K562 treated with DMSO at 1 percent for 4 hours (cell line): ENCODE results near the gene ARL4C. TPM values are rescaled to one million over a fixed set of nuclear protein-coding genes. Genes with fewer than 3 reads are reported as not detected.

ENCODE experiments used
- total RNA-seq: library from RNA; unstranded; fragments of 300-600 nt; gene quantifications from 2 replicates; pipeline ENCODE4 v1.2.3, GENCODE V29; 2022; ENCODE audit not compliant: insufficient read depth

Gene ARL4C
- not detected in 2 replicates for total RNA-seq

GRCh38 chr2:234496835-234497593, at the start of gene ARL4C:
ARL4C (minus strand) TSS chr2:234497081; CDS start chr2:234496586, 495 bp downstream.

